Neural cell (in vitro differentiated cells): ENCODE measurements around the gene GRAMD2A.

ENCODE experiments used
- EP300 ChIP-seq: fragments of 450-650 bp; conservative IDR thresholded peaks from 2 replicates; pipeline ENCODE4 v1.6.1; 2014; ENCODE audit warnings: antibody characterized with exemption, mild to moderate bottlenecking, moderate library complexity; ENCODE audit not compliant: poor library complexity, severe bottlenecking
- EZH2 ChIP-seq: fragments of 200-600, 300-800 bp; shearing (Covaris generic), sonication (generic); IDR thresholded peaks from 2 replicates; pipeline ENCODE4 v1.6.1; 2014; ENCODE audit warnings: antibody characterized with exemption, low read length, borderline replicate concordance, mild to moderate bottlenecking; ENCODE audit not compliant: insufficient read depth, poor library complexity, severe bottlenecking
- MXI1 ChIP-seq: fragments of 450-650 bp; conservative IDR thresholded peaks from 2 replicates; pipeline ENCODE4 v1.6.1; 2014; ENCODE audit warnings: antibody characterized with exemption, mild to moderate bottlenecking; ENCODE audit not compliant: poor library complexity, severe bottlenecking
- POLR2AphosphoS5 ChIP-seq: IDR thresholded peaks from 2 replicates; pipeline ENCODE4 v1.6.1; 2012
- RAD21 ChIP-seq: fragments of 450-650 bp; conservative IDR thresholded peaks from 2 replicates; pipeline ENCODE4 v1.6.1; 2014; ENCODE audit warnings: antibody characterized with exemption, mild to moderate bottlenecking, moderate library complexity
- TAF1 ChIP-seq: IDR thresholded peaks from 2 replicates; pipeline ENCODE4 v1.6.1; 2012; ENCODE audit warnings: low read depth
- TF ChIP-seq, protein P1 (sequence below): fragments of 450-650 bp; IDR thresholded peaks from 2 replicates; pipeline ENCODE4 v1.5.1; 2014; ENCODE audit warnings: antibody characterized with exemption, mild to moderate bottlenecking, moderate library complexity; ENCODE audit not compliant: poor library complexity, severe bottlenecking
- TF ChIP-seq, protein P2 (sequence below): IDR thresholded peaks from 2 replicates; pipeline ENCODE4 v1.6.1; 2012; ENCODE audit warnings: borderline replicate concordance

DNA sequence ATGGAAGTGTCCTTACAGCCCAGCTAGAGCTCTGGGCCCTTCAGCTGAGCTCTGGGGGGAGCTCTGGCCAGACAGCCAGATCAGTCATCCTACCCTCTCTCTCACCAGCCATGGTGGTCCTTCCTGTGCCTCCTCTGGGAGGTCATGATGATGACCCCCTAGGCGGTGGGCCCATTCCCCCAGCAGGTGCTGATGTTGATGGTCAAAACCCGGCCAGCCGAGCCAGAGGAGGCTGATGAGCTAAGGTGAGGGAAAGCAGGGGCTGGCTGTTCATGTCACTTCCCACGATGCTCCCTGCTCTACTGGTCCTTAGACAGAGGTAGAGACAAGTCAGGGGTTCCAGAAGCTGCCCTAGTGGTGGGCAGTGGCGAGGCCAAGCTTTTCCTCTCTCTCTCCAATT is 35.0 kb downstream of the GRAMD2A start:
- TF ChIP-seq, protein P1, sequence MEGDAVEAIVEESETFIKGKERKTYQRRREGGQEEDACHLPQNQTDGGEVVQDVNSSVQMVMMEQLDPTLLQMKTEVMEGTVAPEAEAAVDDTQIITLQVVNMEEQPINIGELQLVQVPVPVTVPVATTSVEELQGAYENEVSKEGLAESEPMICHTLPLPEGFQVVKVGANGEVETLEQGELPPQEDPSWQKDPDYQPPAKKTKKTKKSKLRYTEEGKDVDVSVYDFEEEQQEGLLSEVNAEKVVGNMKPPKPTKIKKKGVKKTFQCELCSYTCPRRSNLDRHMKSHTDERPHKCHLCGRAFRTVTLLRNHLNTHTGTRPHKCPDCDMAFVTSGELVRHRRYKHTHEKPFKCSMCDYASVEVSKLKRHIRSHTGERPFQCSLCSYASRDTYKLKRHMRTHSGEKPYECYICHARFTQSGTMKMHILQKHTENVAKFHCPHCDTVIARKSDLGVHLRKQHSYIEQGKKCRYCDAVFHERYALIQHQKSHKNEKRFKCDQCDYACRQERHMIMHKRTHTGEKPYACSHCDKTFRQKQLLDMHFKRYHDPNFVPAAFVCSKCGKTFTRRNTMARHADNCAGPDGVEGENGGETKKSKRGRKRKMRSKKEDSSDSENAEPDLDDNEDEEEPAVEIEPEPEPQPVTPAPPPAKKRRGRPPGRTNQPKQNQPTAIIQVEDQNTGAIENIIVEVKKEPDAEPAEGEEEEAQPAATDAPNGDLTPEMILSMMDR = no peak
- TF ChIP-seq MXI1 = no peak
- no peak for TF ChIP-seq POLR2AphosphoS5
- TF ChIP-seq, protein P2, sequence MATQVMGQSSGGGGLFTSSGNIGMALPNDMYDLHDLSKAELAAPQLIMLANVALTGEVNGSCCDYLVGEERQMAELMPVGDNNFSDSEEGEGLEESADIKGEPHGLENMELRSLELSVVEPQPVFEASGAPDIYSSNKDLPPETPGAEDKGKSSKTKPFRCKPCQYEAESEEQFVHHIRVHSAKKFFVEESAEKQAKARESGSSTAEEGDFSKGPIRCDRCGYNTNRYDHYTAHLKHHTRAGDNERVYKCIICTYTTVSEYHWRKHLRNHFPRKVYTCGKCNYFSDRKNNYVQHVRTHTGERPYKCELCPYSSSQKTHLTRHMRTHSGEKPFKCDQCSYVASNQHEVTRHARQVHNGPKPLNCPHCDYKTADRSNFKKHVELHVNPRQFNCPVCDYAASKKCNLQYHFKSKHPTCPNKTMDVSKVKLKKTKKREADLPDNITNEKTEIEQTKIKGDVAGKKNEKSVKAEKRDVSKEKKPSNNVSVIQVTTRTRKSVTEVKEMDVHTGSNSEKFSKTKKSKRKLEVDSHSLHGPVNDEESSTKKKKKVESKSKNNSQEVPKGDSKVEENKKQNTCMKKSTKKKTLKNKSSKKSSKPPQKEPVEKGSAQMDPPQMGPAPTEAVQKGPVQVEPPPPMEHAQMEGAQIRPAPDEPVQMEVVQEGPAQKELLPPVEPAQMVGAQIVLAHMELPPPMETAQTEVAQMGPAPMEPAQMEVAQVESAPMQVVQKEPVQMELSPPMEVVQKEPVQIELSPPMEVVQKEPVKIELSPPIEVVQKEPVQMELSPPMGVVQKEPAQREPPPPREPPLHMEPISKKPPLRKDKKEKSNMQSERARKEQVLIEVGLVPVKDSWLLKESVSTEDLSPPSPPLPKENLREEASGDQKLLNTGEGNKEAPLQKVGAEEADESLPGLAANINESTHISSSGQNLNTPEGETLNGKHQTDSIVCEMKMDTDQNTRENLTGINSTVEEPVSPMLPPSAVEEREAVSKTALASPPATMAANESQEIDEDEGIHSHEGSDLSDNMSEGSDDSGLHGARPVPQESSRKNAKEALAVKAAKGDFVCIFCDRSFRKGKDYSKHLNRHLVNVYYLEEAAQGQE = no peak
- TF ChIP-seq EP300 = no peak
- TF ChIP-seq EZH2 = no peak
- TF ChIP-seq TAF1 = no peak
- TF ChIP-seq RAD21 = no peak
